Coronary artery (tissue), 2 donors: ENCODE measurements around the gene GMIP.

Experiments used
- DNase-seq: peaks from one replicate; pipeline ENCODE4 v3.0.0-alpha.2; 2017; ENCODE audit warnings: low spot score
- H3K27ac ChIP-seq, 2 donors: fragments of 200-600 bp; sonication (generic); one replicate each; pipeline ENCODE4 v1.5.1; 2016 to 2019
- H3K4me3 ChIP-seq: fragments of 200-600 bp; sonication (generic); 2 replicates; pipeline ENCODE4 v1.5.1; 2016; ENCODE audit warnings: mild to moderate bottlenecking, moderate library complexity
- TF ChIP-seq, protein P1 (sequence below): fragments of 200-600 bp; sonication (generic); IDR thresholded peaks from one replicate; pipeline ENCODE4 v1.5.1; 2019; ENCODE audit warnings: antibody characterized with exemption

GMIP gene

DNA sequence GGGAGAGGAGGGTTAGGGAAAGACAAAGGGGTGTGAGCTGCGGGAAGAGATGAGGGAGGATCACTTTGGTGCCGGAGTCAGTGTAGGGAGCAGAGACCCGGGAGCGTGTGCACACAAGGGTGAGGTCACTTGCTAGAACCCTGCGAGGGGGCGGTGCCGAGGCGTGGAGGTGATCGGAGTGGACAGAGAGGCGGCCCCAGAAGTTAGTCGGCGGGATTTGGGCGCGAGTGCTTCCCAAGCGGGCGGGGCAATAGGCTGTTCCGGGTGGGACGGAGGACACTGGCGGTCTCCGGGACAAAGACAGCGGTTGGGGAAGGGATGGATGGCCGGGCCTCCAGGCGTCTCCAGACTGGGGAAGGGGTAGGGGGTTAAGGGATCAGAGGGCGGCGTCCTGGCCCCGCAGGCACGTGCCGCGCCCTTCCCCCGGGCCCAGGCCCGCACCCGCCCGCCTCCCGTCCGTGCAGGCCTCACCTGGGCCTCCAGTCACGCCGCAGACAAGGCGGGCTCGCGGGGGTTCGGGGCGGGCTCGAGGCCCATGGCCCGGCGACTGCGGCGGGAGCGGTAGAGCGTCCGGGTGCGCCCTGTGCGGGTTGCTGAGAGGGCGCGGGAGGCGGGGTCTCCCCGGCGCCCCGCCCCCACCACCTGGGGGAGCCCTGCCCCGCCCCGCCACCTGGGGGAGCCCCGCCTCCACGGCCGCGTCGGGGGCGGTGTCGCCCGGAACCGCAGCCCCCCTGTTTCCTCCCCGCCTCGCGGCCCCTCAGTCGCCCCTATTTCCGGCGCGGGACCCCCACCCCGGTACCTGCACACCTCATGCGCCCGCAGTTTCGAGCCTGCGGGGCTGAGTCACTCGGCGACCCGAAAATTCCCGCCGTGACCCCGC, 15.6 kb downstream of the GMIP start, which contains the start of gene LPAR2:
Gene LPAR2 (minus strand): TSS at position 600 of the 880 bp plus-strand sequence. CDS start 945 bp downstream, outside the sequence.
- H3K27ac ChIP-seq: no peak within 1 kb of the TSS
- peak within 1 kb of the TSS; percentile 71 for H3K4me3 ChIP-seq
- no peak for DNase-seq
- TF ChIP-seq, protein P1, sequence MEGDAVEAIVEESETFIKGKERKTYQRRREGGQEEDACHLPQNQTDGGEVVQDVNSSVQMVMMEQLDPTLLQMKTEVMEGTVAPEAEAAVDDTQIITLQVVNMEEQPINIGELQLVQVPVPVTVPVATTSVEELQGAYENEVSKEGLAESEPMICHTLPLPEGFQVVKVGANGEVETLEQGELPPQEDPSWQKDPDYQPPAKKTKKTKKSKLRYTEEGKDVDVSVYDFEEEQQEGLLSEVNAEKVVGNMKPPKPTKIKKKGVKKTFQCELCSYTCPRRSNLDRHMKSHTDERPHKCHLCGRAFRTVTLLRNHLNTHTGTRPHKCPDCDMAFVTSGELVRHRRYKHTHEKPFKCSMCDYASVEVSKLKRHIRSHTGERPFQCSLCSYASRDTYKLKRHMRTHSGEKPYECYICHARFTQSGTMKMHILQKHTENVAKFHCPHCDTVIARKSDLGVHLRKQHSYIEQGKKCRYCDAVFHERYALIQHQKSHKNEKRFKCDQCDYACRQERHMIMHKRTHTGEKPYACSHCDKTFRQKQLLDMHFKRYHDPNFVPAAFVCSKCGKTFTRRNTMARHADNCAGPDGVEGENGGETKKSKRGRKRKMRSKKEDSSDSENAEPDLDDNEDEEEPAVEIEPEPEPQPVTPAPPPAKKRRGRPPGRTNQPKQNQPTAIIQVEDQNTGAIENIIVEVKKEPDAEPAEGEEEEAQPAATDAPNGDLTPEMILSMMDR: no peak

DNA sequence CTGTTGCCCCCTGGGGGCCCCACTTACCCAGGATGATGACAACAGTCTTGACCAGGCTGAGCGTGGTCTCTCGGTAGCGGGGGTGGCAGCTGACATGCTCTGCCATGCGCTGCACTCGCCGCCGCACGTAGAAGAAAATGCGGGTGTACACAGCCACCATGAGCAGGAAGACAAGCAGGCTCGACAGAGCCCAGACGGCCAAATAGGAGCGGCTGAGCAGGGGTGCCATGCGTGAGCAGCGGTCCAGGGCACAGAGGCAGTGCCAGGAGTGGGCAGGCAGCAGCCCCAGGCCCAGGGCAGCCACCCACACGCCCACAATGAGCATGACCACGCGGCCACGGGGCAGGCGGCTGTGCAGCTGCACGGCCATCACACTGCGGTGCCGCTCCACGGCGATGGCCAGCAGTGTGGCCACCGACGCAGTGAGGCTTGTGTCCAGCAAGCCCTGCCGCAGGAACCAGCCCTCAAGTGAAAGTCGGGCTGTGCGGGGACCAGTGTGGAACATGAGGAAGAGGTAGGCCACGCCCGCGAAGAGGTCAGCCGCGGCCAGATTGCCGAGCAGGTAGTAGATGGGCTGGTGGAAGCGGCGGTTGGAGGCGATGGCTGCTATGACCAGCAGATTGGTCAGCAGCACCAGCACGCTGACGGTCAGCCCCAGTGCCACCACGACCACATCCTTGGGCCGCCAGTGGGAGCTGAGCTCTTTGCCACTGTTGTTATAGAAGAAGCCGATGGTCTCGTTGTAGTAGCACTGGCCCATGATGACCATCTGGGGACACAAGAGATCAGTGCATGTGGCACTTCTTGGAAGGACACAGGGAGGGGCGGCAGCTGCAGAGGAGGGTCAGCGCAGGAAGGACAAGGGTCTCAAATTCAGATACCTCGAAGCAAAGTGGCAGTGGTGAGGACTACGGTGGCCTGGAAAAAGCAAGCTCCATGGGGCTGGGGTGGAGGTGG, 16.7 kb downstream of the GMIP start:
- TF ChIP-seq, protein P1: no peak
- no peak for DNase-seq
- no peak overlapping the region for H3K4me3 ChIP-seq
- H3K27ac ChIP-seq: no peak overlapping the region

DNA sequence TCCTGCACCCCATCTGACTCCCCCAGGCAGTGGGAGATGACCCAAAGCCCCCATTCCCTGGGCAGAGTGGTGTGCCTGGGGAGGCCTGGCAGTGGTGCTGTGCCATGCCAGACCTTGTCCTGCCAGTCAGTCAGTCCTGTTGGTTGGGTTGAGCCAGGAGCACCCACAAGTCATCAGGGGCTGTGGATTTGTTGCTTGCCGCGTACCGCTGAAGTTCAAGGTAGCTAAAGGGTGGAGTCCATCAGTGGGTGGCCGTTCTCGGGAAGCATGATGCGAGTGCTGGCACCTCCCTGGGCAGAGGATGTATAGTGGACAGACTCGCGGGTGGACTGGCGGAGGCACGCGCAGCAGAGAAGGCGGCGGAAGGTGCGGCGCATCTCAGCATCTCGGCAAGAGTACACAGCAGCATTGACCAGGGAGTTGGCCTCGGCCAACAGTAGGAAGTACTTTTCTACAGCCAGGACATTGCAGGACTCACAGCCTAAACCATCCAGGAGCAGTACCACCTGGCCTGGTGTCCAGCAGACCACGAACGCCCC, 19.4 kb downstream of the GMIP start:
- TF ChIP-seq, protein P1: no peak
- no peak for DNase-seq
- no peak overlapping the region for H3K27ac ChIP-seq
- no peak overlapping the region for H3K4me3 ChIP-seq

DNA sequence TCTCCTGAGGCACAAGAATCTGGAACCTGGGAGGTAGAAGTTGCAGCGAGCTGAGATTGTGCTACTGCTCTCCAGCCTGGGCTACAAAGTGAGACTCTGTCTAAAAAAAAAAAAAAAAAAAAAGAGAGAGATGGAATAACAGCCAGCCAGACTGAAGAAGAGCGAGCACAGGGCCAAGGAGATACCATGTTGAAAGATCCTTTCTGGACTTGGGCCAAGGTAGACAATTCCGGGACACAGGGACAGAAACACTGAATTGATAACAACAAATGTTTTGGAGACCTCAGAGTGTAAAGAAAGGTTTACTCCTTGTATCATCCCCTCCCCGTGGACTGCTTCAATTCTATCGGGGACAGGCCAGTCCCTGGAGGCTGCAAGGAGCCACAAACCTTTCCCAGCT, 20.1 kb downstream of the GMIP start:
- no peak for DNase-seq
- Histone ChIP-seq H3K4me3 (no peak overlapping the region), H3K27ac (no peak overlapping the region)
- TF ChIP-seq, protein P1: no peak

DNA sequence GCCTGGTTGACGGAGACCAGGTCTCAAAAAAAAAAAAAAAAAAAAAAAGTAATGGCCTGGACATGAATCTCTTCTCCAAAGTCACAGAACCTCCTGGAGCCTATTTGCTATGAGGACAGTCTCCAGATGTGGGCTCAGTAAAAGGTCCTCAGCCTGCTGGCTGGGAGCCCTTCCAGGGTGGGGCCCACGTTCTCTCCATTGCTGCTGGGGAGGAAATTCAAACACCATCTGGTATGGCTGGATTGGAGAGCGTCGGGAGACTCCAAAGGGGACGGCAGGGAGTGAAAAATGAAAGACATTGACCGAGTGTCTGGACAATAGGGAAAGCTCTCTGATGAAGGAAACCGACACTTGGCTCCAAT, 23.6 kb downstream of the GMIP start:
- DNase-seq: no peak
- TF ChIP-seq, protein P1: no peak
- Histone ChIP-seq H3K4me3 (no peak overlapping the region), H3K27ac (no peak overlapping the region)

DNA sequence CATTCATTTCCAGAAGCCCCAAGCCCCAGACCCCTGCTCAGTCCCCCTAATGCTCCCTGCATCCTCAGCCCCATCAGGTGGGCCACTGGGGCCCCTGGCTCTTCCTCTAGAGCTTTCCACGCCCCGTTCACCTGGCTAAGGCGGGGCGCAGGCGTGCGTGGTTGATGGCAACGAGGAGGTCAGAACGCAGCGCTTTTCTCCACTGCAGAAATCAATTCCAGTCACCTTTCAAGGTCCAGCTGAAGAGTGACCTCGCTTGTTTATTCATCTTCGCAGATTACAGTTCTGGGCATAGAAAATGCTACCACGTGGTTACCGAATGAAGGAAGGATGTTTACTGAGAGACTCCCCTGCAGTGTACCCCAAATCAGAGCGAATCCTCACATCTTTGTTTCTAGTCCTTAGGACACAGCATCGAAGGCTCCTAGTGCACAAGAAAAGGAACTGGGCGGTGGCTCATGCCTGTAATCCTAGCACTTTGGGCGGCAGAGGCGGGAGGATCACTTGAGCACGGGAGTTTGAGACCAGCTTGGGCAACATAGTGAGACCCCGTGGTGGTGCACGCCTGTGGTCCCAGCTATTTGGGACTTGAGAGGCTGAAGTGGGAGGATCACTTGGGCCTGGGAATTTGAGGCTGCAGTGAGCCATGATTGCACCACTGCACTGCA, 24.1 kb downstream of the GMIP start:
- Histone ChIP-seq H3K4me3 (no peak overlapping the region), H3K27ac (no peak overlapping the region)
- TF ChIP-seq, protein P1: no peak
- DNase-seq: no peak
